Keratinocyte (primary cell): ENCODE measurements around the gene DSCAML1. TPM values are rescaled to one million over a fixed set of nuclear protein-coding genes. Genes with fewer than 3 reads are reported as not detected.

ENCODE experiments used
- DNase-seq: peaks from one replicate; pipeline ENCODE4 v3.0.0-alpha.2; 2011; ENCODE audit warnings: low read depth, missing footprints, low spot score
- FAIRE-seq: peaks from 2 replicates; lab custom pipeline; 2011; peaks lifted over from hg19 to GRCh38; lab: Jason Lieb, UNC
- H2AFZ ChIP-seq: 2 replicates; pipeline ENCODE4 v1.6.0; 2012; ENCODE audit warnings: low read length, control low read depth, inconsistent platforms; ENCODE audit not compliant: control insufficient read depth
- H3K27ac ChIP-seq: 2 replicates; pipeline ENCODE4 v1.5.1; 2011; ENCODE audit warnings: low read length; ENCODE audit not compliant: control insufficient read depth, insufficient read depth
- H3K27me3 ChIP-seq: 3 replicates; pipeline ENCODE4 v1.6.0; 2011; ENCODE audit warnings: low read length; ENCODE audit not compliant: control insufficient read depth, insufficient read depth; ENCODE audit errors: extremely low read depth
- H3K36me3 ChIP-seq, 2 experiments: 2 replicates in 1 of 2; 3 replicates in 1 of 2; pipeline ENCODE4 v1.5.1; 2011; ENCODE audit warnings: low read length in 2 of 2, mild to moderate bottlenecking in 1 of 2; ENCODE audit not compliant: control insufficient read depth in 2 of 2, insufficient read depth in 2 of 2; ENCODE audit errors: extremely low read depth in 1 of 2
- H3K4me1 ChIP-seq: 3 replicates; pipeline ENCODE4 v1.5.1; 2011; ENCODE audit warnings: low read length; ENCODE audit not compliant: control insufficient read depth, insufficient read depth; ENCODE audit errors: extremely low read depth
- H3K4me2 ChIP-seq: 3 replicates; pipeline ENCODE4 v1.6.0; 2011; ENCODE audit warnings: low read depth, low read length; ENCODE audit not compliant: control insufficient read depth, insufficient read depth; ENCODE audit errors: extremely low read depth
- H3K4me3 ChIP-seq, 3 experiments: fragments of 200-600 bp in 1 of 3; sonication (generic) in 1 of 3; 2 replicates in 2 of 3; 3 replicates in 1 of 3; pipeline ENCODE4 v1.5.1; 2011 to 2016; ENCODE audit warnings: low read length in 3 of 3, mild to moderate bottlenecking in 3 of 3, control low read depth in 2 of 3, inconsistent platforms in 1 of 3, low read depth in 1 of 3, mixed read lengths in 1 of 3, mixed run types in 1 of 3, moderate library complexity in 1 of 3; ENCODE audit not compliant: control insufficient read depth in 2 of 3, insufficient read depth in 2 of 3; ENCODE audit errors: extremely low read depth in 1 of 3
- H3K79me2 ChIP-seq: 2 replicates; pipeline ENCODE4 v1.6.0; 2012; ENCODE audit warnings: low read length; ENCODE audit not compliant: control insufficient read depth, insufficient read depth
- H3K9ac ChIP-seq: 3 replicates; pipeline ENCODE4 v1.6.0; 2011; ENCODE audit warnings: low read length; ENCODE audit not compliant: control insufficient read depth, insufficient read depth; ENCODE audit errors: extremely low read depth
- H3K9me1 ChIP-seq: 3 replicates; pipeline ENCODE4 v1.6.0; 2011; ENCODE audit warnings: low read length; ENCODE audit not compliant: control insufficient read depth, insufficient read depth; ENCODE audit errors: extremely low read depth
- H3K9me3 ChIP-seq: 2 replicates; pipeline ENCODE4 v1.5.1; 2012; ENCODE audit warnings: low read depth, low read length; ENCODE audit not compliant: control insufficient read depth
- H4K20me1 ChIP-seq: 3 replicates; pipeline ENCODE4 v1.6.0; 2011; ENCODE audit warnings: low read length; ENCODE audit not compliant: control insufficient read depth, insufficient read depth; ENCODE audit errors: extremely low read depth
- EZH2 ChIP-seq: IDR thresholded peaks from one replicate; pipeline ENCODE4 v1.6.1; 2012; ENCODE audit warnings: inconsistent platforms, mild to moderate bottlenecking, low read length, moderate library complexity
- dilution Hi-C: fragments of 300-500 bp; cut with MboI; formaldehyde crosslinking; loops from one replicate; pipeline ENCODE4 v1.7.0; 2020; ENCODE audit warnings: low sequenced_read_pairs; ENCODE audit not compliant: extremely low pct_ligation_motif_present
- polyA plus RNA-seq, 5 experiments: library from polyadenylated mRNA; depleted of rRNA in 3 of 5; stranded (reverse) in 3 of 5; stranded (forward) in 1 of 5; unstranded in 1 of 5; fragments of >200 nt; gene quantifications; 1 replicate in 1 of 5; 2 replicates in 3 of 5; 3 replicates in 1 of 5; pipeline versions ENCODE4 v1.2.1 to v1.2.3, GENCODE V29; 2011 to 2012; ENCODE audit warnings: missing spikeins in 2 of 5, low read depth in 1 of 5, low replicate concordance in 1 of 5
- TF ChIP-seq, protein P1 (sequence below), 3 experiments: IDR thresholded peaks in 1 of 3; conservative IDR thresholded peaks in 1 of 3; optimal IDR thresholded peaks in 1 of 3; 2 replicates in 2 of 3; 3 replicates in 1 of 3; pipeline versions ENCODE3 to v1.5.1; 2011; ENCODE audit warnings: low read length in 3 of 3, mild to moderate bottlenecking in 3 of 3, moderate library complexity in 2 of 3, control low read depth in 1 of 3, inconsistent platforms in 1 of 3; ENCODE audit not compliant: insufficient read depth in 2 of 3; ENCODE audit errors: extremely low read depth in 1 of 3

The DSCAML1 gene
- polyA plus RNA-seq, 1 donor (not counting 4 experiments of a cell fraction or from before 2014, with no cell fraction given), result not detected

DNA sequence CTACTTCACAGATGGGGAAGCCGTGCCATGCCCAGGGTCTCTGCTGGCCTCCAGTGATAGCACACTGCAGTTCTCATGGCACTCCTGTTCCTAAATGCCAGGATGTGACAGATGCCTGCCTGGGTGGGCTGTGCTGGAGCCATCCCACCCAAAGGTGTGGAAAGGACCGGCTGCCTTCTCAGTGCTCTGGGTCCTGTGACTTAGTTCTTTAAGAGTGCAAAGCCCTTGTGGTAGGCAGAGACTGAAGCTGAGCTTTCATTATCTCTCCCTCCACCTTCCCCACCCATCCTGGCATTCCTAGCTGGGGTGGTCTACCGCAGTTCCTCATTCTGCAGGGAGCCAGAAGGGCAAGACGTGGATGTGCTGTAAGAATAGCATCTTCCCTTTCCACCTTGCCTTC is 319.3 kb downstream of the DSCAML1 start:
- Histone ChIP-seq H3K9me1 (no peaks in the 10 kb centered on the region), H2AFZ (no peak overlapping the region), H3K4me2 (no peak overlapping the region), H4K20me1 (no peaks in the 10 kb centered on the region), H3K9me3 (no peaks in the 10 kb centered on the region), H3K9ac (no peak overlapping the region), H3K4me3 (no peak overlapping the region), H3K27me3 (peaks cover under 1% of the 10 kb centered on the region), H3K27ac (no peak overlapping the region), H3K36me3 (no peaks in the 10 kb centered on the region), H3K4me1 (no peaks in the 10 kb centered on the region), H3K79me2 (no peaks in the 10 kb centered on the region)
- DNase-seq, result no peak
- no peak for FAIRE-seq
- no peak for TF ChIP-seq EZH2
- TF ChIP-seq, protein P1, sequence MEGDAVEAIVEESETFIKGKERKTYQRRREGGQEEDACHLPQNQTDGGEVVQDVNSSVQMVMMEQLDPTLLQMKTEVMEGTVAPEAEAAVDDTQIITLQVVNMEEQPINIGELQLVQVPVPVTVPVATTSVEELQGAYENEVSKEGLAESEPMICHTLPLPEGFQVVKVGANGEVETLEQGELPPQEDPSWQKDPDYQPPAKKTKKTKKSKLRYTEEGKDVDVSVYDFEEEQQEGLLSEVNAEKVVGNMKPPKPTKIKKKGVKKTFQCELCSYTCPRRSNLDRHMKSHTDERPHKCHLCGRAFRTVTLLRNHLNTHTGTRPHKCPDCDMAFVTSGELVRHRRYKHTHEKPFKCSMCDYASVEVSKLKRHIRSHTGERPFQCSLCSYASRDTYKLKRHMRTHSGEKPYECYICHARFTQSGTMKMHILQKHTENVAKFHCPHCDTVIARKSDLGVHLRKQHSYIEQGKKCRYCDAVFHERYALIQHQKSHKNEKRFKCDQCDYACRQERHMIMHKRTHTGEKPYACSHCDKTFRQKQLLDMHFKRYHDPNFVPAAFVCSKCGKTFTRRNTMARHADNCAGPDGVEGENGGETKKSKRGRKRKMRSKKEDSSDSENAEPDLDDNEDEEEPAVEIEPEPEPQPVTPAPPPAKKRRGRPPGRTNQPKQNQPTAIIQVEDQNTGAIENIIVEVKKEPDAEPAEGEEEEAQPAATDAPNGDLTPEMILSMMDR (optimal IDR thresholded peaks at IDR 0.05 in 1 of 3, IDR thresholded peaks at IDR 0.05 in 1 of 3, conservative IDR thresholded peaks at IDR 0.05 in 1 of 3; ENCODE audit: extremely low read depth in 1 of 3, insufficient read depth in 2 of 3, low read length in 3 of 3), result no peak
- dilution Hi-C loops, result no loop called here

DNA sequence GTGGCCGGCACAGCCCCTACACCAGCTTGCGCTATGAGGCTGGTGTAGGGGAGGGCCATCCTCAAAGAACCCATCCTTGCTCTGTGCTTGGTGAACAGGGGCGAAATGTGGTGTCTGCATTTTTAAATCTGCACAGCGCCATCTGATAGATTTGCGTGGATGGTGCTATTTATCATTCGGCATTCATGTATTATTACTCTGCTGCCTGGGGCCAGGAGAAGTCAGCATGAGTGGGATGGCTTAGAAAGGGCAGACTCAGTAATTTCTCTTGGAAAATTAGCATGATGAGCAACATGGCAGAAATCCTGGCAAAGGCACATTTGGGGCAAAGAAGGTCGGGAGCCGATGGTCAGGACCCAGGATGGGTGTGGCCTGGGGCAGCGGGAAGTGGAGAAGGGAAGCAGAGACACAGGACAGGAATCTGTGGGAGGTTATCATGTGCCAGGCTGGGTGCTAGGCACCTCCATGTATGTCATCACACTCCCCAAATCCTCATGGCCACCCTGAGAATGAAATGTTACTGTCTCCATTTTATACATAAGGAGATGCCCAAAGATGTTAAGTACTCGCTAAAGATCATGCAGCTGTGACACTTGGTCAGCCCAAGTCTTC is 320.4 kb downstream of the DSCAML1 start:
- no peaks in the 10 kb centered on the region for H3K9me1 ChIP-seq
- no peaks in the 10 kb centered on the region for H3K36me3 ChIP-seq
- dilution Hi-C loops, result no loop called here
- H3K9ac ChIP-seq, result no peak overlapping the region
- no peak overlapping the region for H3K4me3 ChIP-seq
- no peaks in the 10 kb centered on the region for H3K79me2 ChIP-seq
- no peaks in the 10 kb centered on the region for H3K27me3 ChIP-seq
- no peak overlapping the region for H3K4me2 ChIP-seq
- no peaks in the 10 kb centered on the region for H4K20me1 ChIP-seq
- H3K9me3 ChIP-seq, result no peaks in the 10 kb centered on the region
- H3K4me1 ChIP-seq, result no peaks in the 10 kb centered on the region
- no peak for TF ChIP-seq EZH2
- TF ChIP-seq, protein P1 (optimal IDR thresholded peaks at IDR 0.05 in 1 of 3, IDR thresholded peaks at IDR 0.05 in 1 of 3, conservative IDR thresholded peaks at IDR 0.05 in 1 of 3; ENCODE audit: extremely low read depth in 1 of 3, insufficient read depth in 2 of 3, low read length in 3 of 3), result no peak
- DNase-seq (no peak), FAIRE-seq (no peak)
- H2AFZ ChIP-seq, result no peak overlapping the region
- H3K27ac ChIP-seq, result no peak overlapping the region
